K562 (cell line): ENCODE data around the gene FEN1. TPM values are rescaled to one million over a fixed set of nuclear protein-coding genes. Genes with fewer than 3 reads are reported as not detected.

Experiments
- ARHGAP35 ChIP-seq: fragments of 450-650 bp; IDR thresholded peaks from 2 replicates; pipeline ENCODE4 v1.6.1; 2018; ENCODE audit not compliant: partially characterized antibody
- BHLHE40 ChIP-seq: IDR thresholded peaks from 2 replicates; pipeline ENCODE4 v1.6.1; 2011; ENCODE audit warnings: low read length, improper control_type of control experiment
- C11orf30 ChIP-seq: fragments of 450-650 bp; IDR thresholded peaks from 2 replicates; pipeline ENCODE4 v1.6.1; 2016; ENCODE audit warnings: low read depth, mild to moderate bottlenecking
- EHMT2 ChIP-seq: fragments of 450-650 bp; IDR thresholded peaks from 2 replicates; pipeline ENCODE4 v1.6.1; 2018; ENCODE audit warnings: antibody characterized with exemption
- ESRRA ChIP-seq: fragments of 450-650 bp; IDR thresholded peaks from 2 replicates; pipeline ENCODE4 v1.6.1; 2014; ENCODE audit warnings: low read depth, mild to moderate bottlenecking, moderate library complexity, borderline replicate concordance
- FIP1L1 ChIP-seq: fragments of 200-400 bp; formaldehyde crosslinking; IDR thresholded peaks from 2 replicates; pipeline ENCODE4 v1.6.1; 2018; ENCODE audit warnings: mild to moderate bottlenecking, low read depth, low read length; ENCODE audit not compliant: poor library complexity, severe bottlenecking
- FOXA3 ChIP-seq, 2 experiments: fragments of 450-650 bp in 1 of 2; sonication (generic) in 1 of 2; formaldehyde crosslinking; IDR thresholded peaks in 1 of 2; conservative IDR thresholded peaks in 1 of 2; 2 replicates each; pipeline versions ENCODE4 v1.4.0 to v1.8.0; 2020 to 2022; ENCODE audit warnings: mild to moderate bottlenecking in 2 of 2, missing genetic modification reagents in 1 of 2
- FOXJ3 ChIP-seq: sonication (generic); formaldehyde crosslinking; IDR thresholded peaks from 2 replicates; pipeline ENCODE4 v1.4.0; 2020; ENCODE audit warnings: mild to moderate bottlenecking, missing genetic modification reagents
- GABPB2 ChIP-seq: fragments of 250-450 bp; sonication (Bioruptor Pico); conservative IDR thresholded peaks from 2 replicates; pipeline ENCODE4 v1.5.1; 2021; ENCODE audit warnings: mild to moderate bottlenecking
- JUND ChIP-seq, 2 experiments: IDR thresholded peaks; 2 replicates in 1 of 2; 3 replicates in 1 of 2; pipeline ENCODE4 v1.6.1; 2011; ENCODE audit warnings: borderline replicate concordance in 2 of 2, low read depth in 2 of 2, low read length in 2 of 2, improper control_type of control experiment in 1 of 2, missing biosample characterization in 1 of 2, missing genetic modification characterization in 1 of 2, missing genetic modification reagents in 1 of 2
- MEF2A ChIP-seq: IDR thresholded peaks from 2 replicates; pipeline ENCODE4 v1.6.1; 2011; ENCODE audit warnings: low read depth, mild to moderate bottlenecking, low read length, moderate library complexity; ENCODE audit not compliant: control insufficient read depth
- MEF2D ChIP-seq: conservative IDR thresholded peaks from 2 replicates; pipeline ENCODE4 v1.6.1; 2016; ENCODE audit warnings: low read depth, missing genetic modification characterization, missing compliant biosample characterization
- NFATC3 ChIP-seq: fragments of 450-650 bp; IDR thresholded peaks from 2 replicates; pipeline ENCODE4 v1.6.1; 2017; ENCODE audit warnings: mild to moderate bottlenecking
- RAD51 ChIP-seq: fragments of 450-650 bp; IDR thresholded peaks from 2 replicates; pipeline ENCODE4 v1.7.1; 2016; ENCODE audit warnings: low read depth, mild to moderate bottlenecking, borderline replicate concordance
- SMAD3 ChIP-seq: fragments of 450-650 bp; formaldehyde crosslinking; conservative IDR thresholded peaks from 2 replicates; pipeline ENCODE4 v1.4.0; 2020; ENCODE audit warnings: mild to moderate bottlenecking
- SMARCE1 ChIP-seq: fragments of 450-650 bp; IDR thresholded peaks from 2 replicates; pipeline ENCODE4 v1.7.1; 2016; ENCODE audit warnings: mild to moderate bottlenecking
- TEAD2 ChIP-seq: fragments of 450-650 bp; IDR thresholded peaks from 2 replicates; pipeline ENCODE4 v1.6.1; 2016; ENCODE audit warnings: missing genetic modification characterization, control low read depth, missing compliant biosample characterization
- THAP7 ChIP-seq: fragments of 250-450 bp; sonication (Bioruptor Pico); IDR thresholded peaks from 2 replicates; pipeline ENCODE4 v1.5.0; 2021
- TRIM28 ChIP-seq: fragments of 450-650 bp; IDR thresholded peaks from 2 replicates; pipeline ENCODE4 v1.6.1; 2017
- ZBTB1 ChIP-seq: sonication (generic); formaldehyde crosslinking; IDR thresholded peaks from 2 replicates; pipeline ENCODE4 v1.8.1; 2023; ENCODE audit warnings: missing genetic modification reagents, low read depth, mild to moderate bottlenecking, borderline replicate concordance
- ZBTB7A ChIP-seq: IDR thresholded peaks from 2 replicates; pipeline ENCODE4 v1.6.1; 2011; ENCODE audit warnings: low read depth, mild to moderate bottlenecking, low read length, moderate library complexity, borderline replicate concordance; ENCODE audit not compliant: control insufficient read depth
- ZFP36 ChIP-seq: fragments of 150-350 bp; IDR thresholded peaks from 2 replicates; pipeline ENCODE4 v1.6.1; 2018; ENCODE audit warnings: low read length, low read depth; ENCODE audit not compliant: partially characterized antibody
- ZHX1 ChIP-seq: fragments of 150-350 bp; conservative IDR thresholded peaks from 2 replicates; pipeline ENCODE4 v1.6.1; 2014; ENCODE audit warnings: low read length
- ZNF24 ChIP-seq: fragments of 450-650 bp; IDR thresholded peaks from 2 replicates; pipeline ENCODE4 v1.6.1; 2016
- ZNF280B ChIP-seq: fragments of 250-450 bp; sonication (Bioruptor Pico); IDR thresholded peaks from 2 replicates; pipeline ENCODE4 v1.5.1; 2021; ENCODE audit warnings: mild to moderate bottlenecking
- polyA plus RNA-seq, 8 experiments: library from polyadenylated mRNA; depleted of rRNA in 4 of 8; stranded (reverse) in 5 of 8; unstranded in 3 of 8; fragments of >200 nt; fragmentation: Nextera tagmentation in 2 of 8; fragmentation: Illumina TruSeq in 1 of 8; extraction: Ambion mirVana in 2 of 8; extraction: Trizol in 1 of 8; gene quantifications; 2 replicates each; pipeline versions ENCODE4 v1.2.1 to v1.2.3, GENCODE V29; 2011 to 2014; ENCODE audit warnings: inconsistent platforms in 1 of 8, missing spikeins in 1 of 8
- total RNA-seq, 7 experiments: library from RNA; depleted of rRNA in 6 of 7; stranded (reverse); fragments of >200 nt in 6 of 7; fragmentation: Illumina TruSeq in 2 of 7; extraction: Trizol in 2 of 7; gene quantifications; 2 replicates each; pipeline versions ENCODE4 v1.2.1 to v1.2.3, GENCODE V29; 2011 to 2021; ENCODE audit warnings: low replicate concordance in 1 of 7

FEN1 gene
- total and polyA plus RNA-seq, 9 of the 15 experiments (the other 6 are each of a cell fraction or from before 2014, with no cell fraction given), result 58.1 to 156 (median 137) TPM

GRCh38 chr11:61816736-61817455, 24.2 kb downstream of the FEN1 start, which contains the start of gene FADS1 (continued):
- peak; percentile 95 for TF ChIP-seq ZBTB1
- TF ChIP-seq TRIM28, result no peak
- TF ChIP-seq RAD51, result no peak; the same call in 1 of the 2 replicates
- no peak; the same call in 1 of the 2 replicates for TF ChIP-seq ESRRA
- TF ChIP-seq MEF2A, result no peak
- no peak for TF ChIP-seq C11orf30
- no peak for TF ChIP-seq ZFP36
- no peak for TF ChIP-seq SMARCE1
- TF ChIP-seq MEF2D (tag), result no peak
- no peak for TF ChIP-seq NFATC3
- TF ChIP-seq ZBTB7A, result peak; percentile 97
- TF ChIP-seq ZHX1, result no peak
- peak; percentile 73 for TF ChIP-seq JUND (IDR thresholded peaks at IDR 0.05; ENCODE audit: borderline replicate concordance, low read depth, low read length)
- TF ChIP-seq JUND (tag; IDR thresholded peaks at IDR 0.05; ENCODE audit: borderline replicate concordance, low read depth, low read length), result peak; percentile 65; the same call in 1 of the 3 replicates
- TF ChIP-seq ZNF280B, result no peak
- peak; percentile 39; the same call in 1 of the 2 replicates for TF ChIP-seq ZNF24
- no peak for TF ChIP-seq FOXJ3
- peak; percentile 54; the same call in 1 of the 2 replicates for TF ChIP-seq SMAD3 (CRISPR knock-in tag)
- TF ChIP-seq EHMT2, result no peak
- no peak for TF ChIP-seq GABPB2 (CRISPR knock-in tag)
- TF ChIP-seq ARHGAP35, result no peak
- peak; percentile 25 for TF ChIP-seq BHLHE40
- no peak for TF ChIP-seq THAP7
- peak; percentile 93 for TF ChIP-seq FIP1L1
- TF ChIP-seq TEAD2 (tag), result no peak
- TF ChIP-seq FOXA3 (CRISPR knock-in tag; conservative IDR thresholded peaks at IDR 0.05 in 1 of 2, IDR thresholded peaks at IDR 0.05 in 1 of 2), result peak in 1 of 2 experiments; percentile 35; a peak in 1 of 4 replicates
